GM06990 (cell line): ENCODE results near the gene ARMC5.
"Not testable (repeated sequence)": the region's sequence is repeated elsewhere in the genome, so short reads cannot be mapped to it uniquely, and the experiment has no call there.

Experiments used
- DNase-seq: peaks from one replicate; pipeline ENCODE4 v3.0.0-alpha.2; 2011; ENCODE audit not compliant: insufficient read length; ENCODE audit errors: extremely low read depth
- H3K27me3 ChIP-seq: replicated peaks from 2 replicates; pipeline ENCODE4 v1.6.0; 2011; ENCODE audit warnings: low read length; ENCODE audit not compliant: control insufficient read depth, insufficient read depth
- H3K36me3 ChIP-seq: 2 replicates; pipeline ENCODE4 v1.5.1; 2011; ENCODE audit warnings: low read length; ENCODE audit not compliant: control insufficient read depth, insufficient read depth
- H3K4me3 ChIP-seq: replicated peaks from 2 replicates; pipeline ENCODE4 v1.5.1; 2011; ENCODE audit warnings: low read depth, mild to moderate bottlenecking, control low read depth, low read length
- TF ChIP-seq, protein P1 (sequence below): IDR thresholded peaks from 2 replicates; pipeline ENCODE4 v1.5.1; 2011; ENCODE audit warnings: low read length, control low read depth, mild to moderate bottlenecking, inconsistent platforms; ENCODE audit not compliant: insufficient read depth, poor library complexity, severe bottlenecking

ARMC5 gene

DNA sequence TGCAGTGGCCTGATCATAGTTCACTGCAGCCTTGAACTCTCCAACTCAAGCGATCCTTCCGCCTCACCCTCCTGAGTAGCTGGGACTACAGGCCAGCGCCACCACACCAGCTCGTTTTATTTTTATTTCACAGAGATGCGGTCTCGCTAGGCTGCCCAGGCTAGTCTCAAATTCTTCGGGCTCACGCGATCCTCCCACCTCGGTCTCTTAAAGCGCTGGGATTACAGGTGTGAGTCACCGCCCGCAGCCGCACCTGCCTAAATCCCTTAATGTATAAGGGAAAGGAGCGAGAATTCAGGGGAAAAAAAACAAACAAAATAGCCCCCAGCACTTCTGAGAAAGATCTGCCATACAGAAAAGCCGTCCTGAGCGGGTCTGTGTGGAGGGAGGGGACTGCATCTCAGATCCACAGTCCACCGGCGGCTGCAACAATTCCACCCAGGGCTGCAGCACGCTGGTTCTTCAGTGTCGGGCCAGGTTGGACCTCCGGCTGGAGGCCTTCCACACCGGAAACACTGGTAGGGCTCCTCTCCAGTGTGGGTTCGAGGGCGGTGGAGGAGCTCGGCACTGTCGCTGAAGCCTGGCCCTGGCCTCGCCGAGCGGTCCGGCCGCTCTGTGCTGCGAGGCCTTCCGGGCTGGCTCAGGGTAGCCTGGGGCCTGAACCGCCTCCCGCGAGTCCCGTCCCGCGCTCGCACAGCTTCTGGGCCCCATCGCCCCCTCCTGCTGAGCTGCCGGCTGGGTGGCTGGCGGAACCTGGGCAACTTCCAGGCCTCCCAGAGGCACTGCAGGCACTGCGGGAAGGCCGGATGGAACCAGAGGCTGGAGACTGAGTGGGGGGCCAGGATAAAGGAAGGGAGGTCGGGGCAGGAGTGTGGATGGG lies 23.7 kb upstream of the ARMC5 start:
- H3K4me3 ChIP-seq = no peak overlapping the region
- DNase-seq = no peak
- H3K27me3 ChIP-seq = no peaks in the 10 kb centered on the region
- TF ChIP-seq, protein P1, sequence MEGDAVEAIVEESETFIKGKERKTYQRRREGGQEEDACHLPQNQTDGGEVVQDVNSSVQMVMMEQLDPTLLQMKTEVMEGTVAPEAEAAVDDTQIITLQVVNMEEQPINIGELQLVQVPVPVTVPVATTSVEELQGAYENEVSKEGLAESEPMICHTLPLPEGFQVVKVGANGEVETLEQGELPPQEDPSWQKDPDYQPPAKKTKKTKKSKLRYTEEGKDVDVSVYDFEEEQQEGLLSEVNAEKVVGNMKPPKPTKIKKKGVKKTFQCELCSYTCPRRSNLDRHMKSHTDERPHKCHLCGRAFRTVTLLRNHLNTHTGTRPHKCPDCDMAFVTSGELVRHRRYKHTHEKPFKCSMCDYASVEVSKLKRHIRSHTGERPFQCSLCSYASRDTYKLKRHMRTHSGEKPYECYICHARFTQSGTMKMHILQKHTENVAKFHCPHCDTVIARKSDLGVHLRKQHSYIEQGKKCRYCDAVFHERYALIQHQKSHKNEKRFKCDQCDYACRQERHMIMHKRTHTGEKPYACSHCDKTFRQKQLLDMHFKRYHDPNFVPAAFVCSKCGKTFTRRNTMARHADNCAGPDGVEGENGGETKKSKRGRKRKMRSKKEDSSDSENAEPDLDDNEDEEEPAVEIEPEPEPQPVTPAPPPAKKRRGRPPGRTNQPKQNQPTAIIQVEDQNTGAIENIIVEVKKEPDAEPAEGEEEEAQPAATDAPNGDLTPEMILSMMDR = no peak
- no peaks in the 10 kb centered on the region for H3K36me3 ChIP-seq

DNA sequence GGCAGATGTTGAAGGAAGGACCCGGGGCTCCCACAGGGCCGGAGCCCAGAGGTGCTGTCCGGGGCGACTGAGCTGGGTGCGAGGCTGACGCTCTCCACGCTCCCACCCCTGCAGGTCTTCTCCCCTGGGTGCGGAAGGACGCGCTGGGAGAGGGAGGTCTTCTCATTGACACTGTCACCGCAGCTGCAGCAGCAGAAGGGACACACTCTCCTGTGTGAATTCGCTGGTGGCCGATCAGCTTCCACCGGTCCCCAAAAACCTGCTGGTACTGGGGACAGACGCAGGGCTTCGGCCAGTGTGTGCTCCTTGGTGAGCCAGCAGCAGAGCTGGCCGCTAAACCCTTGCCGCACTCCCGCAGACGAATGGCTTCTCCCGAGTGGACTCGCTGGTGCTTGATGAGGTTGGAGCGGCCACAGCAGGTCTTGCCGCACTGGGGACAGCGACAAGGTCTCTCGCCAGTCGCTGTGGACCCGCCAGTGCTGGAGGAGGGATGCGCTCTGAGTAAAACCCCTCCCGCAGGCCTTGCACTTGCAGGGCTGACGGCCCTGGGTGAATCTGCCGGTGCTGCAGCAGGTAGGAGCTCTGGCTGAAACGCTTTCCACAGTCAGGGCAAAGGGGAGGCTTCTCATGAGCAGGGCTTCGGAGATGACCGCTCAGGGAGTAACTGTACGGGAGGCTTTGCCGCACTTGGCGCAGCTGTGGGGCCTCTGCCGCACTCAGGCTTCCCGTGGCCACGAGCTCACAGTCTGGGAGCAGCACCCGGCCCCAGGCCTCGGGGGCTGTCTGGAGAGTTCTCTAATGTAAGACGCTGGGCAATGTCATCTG lies 22.9 kb upstream of the ARMC5 start:
- TF ChIP-seq, protein P1 = no peak
- no peak overlapping the region for H3K4me3 ChIP-seq
- no peaks in the 10 kb centered on the region for H3K27me3 ChIP-seq
- no peaks in the 10 kb centered on the region for H3K36me3 ChIP-seq
- no peak for DNase-seq

DNA sequence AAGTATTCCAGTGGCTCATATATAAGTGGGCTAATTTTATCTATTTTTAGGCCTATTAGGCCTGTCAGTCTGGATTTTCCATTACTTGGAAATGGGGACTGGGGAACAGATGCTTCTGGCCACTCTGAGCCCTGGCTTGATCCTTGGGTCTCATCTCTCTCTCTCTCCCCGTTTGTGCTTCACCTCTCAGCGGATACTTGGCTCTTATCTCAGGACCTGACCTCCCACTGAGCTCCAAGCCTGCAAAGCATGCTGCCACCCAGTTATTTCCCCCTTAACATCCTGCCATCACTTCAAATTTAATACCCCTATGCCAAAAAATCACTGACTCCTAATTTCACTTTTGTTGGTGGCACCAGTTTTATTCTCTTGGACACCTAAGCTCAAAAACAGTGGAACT lies 20.9 kb upstream of the ARMC5 start:
- no peak for DNase-seq
- Histone ChIP-seq H3K36me3 (no peaks in the 10 kb centered on the region), H3K27me3 (no peaks in the 10 kb centered on the region), H3K4me3 (no peak overlapping the region)
- TF ChIP-seq, protein P1 = no peak

DNA sequence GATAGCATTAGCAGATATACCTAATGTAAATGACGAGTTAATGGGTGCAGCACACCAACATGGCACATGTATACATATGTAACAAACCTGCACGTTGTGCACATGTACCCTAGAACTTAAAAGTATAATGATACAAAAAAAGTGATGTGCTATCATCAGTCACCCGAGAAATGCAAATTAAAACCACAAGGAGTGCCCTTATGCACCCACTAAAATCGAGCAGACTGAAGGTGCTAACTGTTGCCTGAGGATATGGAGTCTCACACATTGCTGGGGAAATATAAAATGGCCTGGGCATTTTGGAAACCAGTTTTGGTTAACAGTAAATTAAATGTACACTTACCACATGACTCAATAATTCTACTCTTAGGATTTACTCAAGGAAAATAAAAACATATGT lies 20.3 kb upstream of the ARMC5 start:
- not testable (repeated sequence) for H3K36me3 ChIP-seq, DNase-seq, H3K4me3 ChIP-seq, H3K27me3 ChIP-seq

DNA sequence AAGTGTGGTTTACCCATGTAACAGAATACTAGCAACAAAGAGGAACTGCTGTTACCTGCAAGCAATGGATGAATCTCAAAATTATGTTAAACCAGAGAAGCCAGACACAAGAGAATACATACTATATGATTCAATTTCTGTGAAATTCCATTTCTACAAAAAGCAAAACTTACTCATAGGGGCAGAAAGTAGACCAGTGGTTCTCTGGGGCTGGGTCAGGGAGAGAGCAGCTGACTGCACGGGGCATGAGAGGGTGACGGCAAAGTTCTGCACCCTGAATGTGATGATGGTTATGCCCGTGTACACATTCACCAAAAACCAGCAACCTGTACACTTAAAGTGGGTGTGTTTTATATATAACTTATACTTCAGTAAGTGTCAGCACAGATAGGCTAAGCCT lies 19.8 kb upstream of the ARMC5 start:
- DNase-seq = no peak
- Histone ChIP-seq H3K4me3 (no peak overlapping the region), H3K27me3 (no peaks in the 10 kb centered on the region), H3K36me3 (no peaks in the 10 kb centered on the region)
- TF ChIP-seq, protein P1 = no peak

DNA sequence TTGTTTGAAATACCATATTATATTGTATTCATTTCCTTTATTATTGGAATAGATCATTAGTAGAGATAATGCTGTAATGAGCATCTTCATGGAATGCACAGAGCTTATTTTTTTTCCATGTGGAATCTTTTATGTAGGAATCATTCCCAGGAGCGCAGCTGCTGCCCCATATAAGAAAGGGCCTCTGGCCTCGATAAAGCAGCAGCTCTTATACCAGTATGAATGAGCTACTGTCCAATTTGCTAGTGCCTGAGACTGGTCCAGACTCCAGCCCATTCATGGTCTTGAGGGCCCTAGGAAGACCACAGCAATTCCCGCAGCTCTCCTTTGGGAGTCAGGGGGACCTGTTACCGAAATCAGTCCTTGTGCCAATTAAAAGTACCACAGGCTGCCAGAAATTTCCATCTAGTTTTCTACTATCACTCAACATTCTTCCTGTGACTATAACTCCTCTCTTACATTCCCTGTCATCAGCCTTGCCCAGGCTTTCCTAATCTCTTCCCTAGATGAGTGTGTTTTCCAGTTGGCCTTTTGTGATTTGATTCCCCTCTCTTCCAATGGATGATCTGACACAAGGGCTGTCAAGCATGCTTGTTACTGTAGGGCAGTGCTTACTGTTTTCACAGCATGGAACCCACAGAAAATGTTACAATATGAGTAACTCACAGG lies 18.7 kb upstream of the ARMC5 start:
- Histone ChIP-seq H3K36me3 (no peaks in the 10 kb centered on the region), H3K27me3 (no peaks in the 10 kb centered on the region), H3K4me3 (no peak overlapping the region)
- TF ChIP-seq, protein P1 = no peak
- DNase-seq = no peak
